DOHH2 (cell line): ENCODE results near the gene NMNAT2.

Experiments used
- H3F3A ChIP-seq: fragments of 200-600 bp; sonication (generic), shearing (Covaris generic); 2 replicates; pipeline ENCODE4 v1.6.0; 2016; ENCODE audit warnings: antibody characterized with exemption, mild to moderate bottlenecking; ENCODE audit not compliant: control insufficient read depth, insufficient read depth
- H3K27ac ChIP-seq: fragments of 200-600 bp; sonication (generic); 2 replicates; pipeline ENCODE4 v1.5.1; 2014; ENCODE audit warnings: low read depth, mild to moderate bottlenecking, low read length, moderate library complexity
- H3K27me3 ChIP-seq: fragments of 200-600 bp; sonication (generic); 2 replicates; pipeline ENCODE4 v1.6.1; 2014; ENCODE audit warnings: mild to moderate bottlenecking, low read length, mixed read lengths; ENCODE audit not compliant: control insufficient read depth
- H3K36me3 ChIP-seq: fragments of 200-600 bp; sonication (generic); 2 replicates; pipeline ENCODE4 v1.6.1; 2014; ENCODE audit warnings: mild to moderate bottlenecking, low read length, moderate library complexity, mixed read lengths; ENCODE audit not compliant: control insufficient read depth
- H3K4me1 ChIP-seq: fragments of 200-600 bp; sonication (generic); 2 replicates; pipeline ENCODE4 v1.6.1; 2014; ENCODE audit warnings: mild to moderate bottlenecking, low read length, mixed read lengths; ENCODE audit not compliant: control insufficient read depth
- H3K4me2 ChIP-seq: fragments of 200-600 bp; sonication (generic); 2 replicates; pipeline ENCODE4 v1.6.0; 2014; ENCODE audit warnings: mild to moderate bottlenecking, low read length, moderate library complexity
- H3K4me3 ChIP-seq: fragments of 200-600 bp; sonication (generic); 2 replicates; pipeline ENCODE4 v1.5.1; 2014; ENCODE audit warnings: mild to moderate bottlenecking, low read length, mixed read lengths
- H3K79me2 ChIP-seq: fragments of 200-600 bp; sonication (generic); 2 replicates; pipeline ENCODE4 v1.6.1; 2014; ENCODE audit warnings: mild to moderate bottlenecking, low read length, mixed read lengths; ENCODE audit not compliant: control insufficient read depth
- H3K9me2 ChIP-seq: fragments of 200-600 bp; sonication (generic); replicated peaks from 2 replicates; pipeline ENCODE4 v1.6.1; 2014; ENCODE audit warnings: mild to moderate bottlenecking, low read length, mixed read lengths; ENCODE audit not compliant: control insufficient read depth
- H3K9me3 ChIP-seq: fragments of 200-600 bp; sonication (generic); 2 replicates; pipeline ENCODE4 v1.6.1; 2014; ENCODE audit warnings: antibody characterized with exemption, low read length, mixed read lengths; ENCODE audit not compliant: control insufficient read depth, insufficient read depth
- H4K20me1 ChIP-seq: fragments of 200-600 bp; sonication (generic); 2 replicates; pipeline ENCODE4 v1.6.0; 2014; ENCODE audit warnings: low read depth, mild to moderate bottlenecking, antibody characterized with exemption, low read length, moderate library complexity; ENCODE audit not compliant: control insufficient read depth, insufficient read depth
- CTCF ChIP-seq: fragments of 200-600 bp; sonication (generic); IDR thresholded peaks from one replicate; pipeline ENCODE4 v1.5.1; 2014; ENCODE audit warnings: antibody characterized with exemption, mild to moderate bottlenecking, low read depth, low read length; ENCODE audit not compliant: poor library complexity, severe bottlenecking
- EZH2phosphoT487 ChIP-seq: fragments of 200-600 bp; sonication (generic); IDR thresholded peaks from 2 replicates; pipeline ENCODE4 v1.6.1; 2017; ENCODE audit warnings: borderline replicate concordance, mild to moderate bottlenecking, antibody characterized with exemption, low read length, moderate library complexity, mixed read lengths

Gene NMNAT2

GRCh38 chr1:183353597-183353996, 64.6 kb downstream of the NMNAT2 start:
- TF ChIP-seq EZH2phosphoT487 (no peak), CTCF (no peak)
- H3F3A ChIP-seq = no peaks in the 10 kb centered on the region
- H3K27me3 ChIP-seq = no peaks in the 10 kb centered on the region
- H3K9me3 ChIP-seq = no peaks in the 10 kb centered on the region
- H3K9me2 ChIP-seq = no peaks in the 10 kb centered on the region
- no peak overlapping the region for H3K4me2 ChIP-seq
- H3K27ac ChIP-seq = no peak overlapping the region
- no peaks in the 10 kb centered on the region for H3K36me3 ChIP-seq
- H4K20me1 ChIP-seq = no peaks in the 10 kb centered on the region
- no peak overlapping the region for H3K4me3 ChIP-seq
- no peaks in the 10 kb centered on the region for H3K79me2 ChIP-seq
- H3K4me1 ChIP-seq = no peaks in the 10 kb centered on the region

- TF ChIP-seq CTCF = no peak
- Histone ChIP-seq H3K27ac (no peak overlapping the region), H4K20me1 (no peaks in the 10 kb centered on the region), H3K79me2 (no peaks in the 10 kb centered on the region), H3K36me3 (no peaks in the 10 kb centered on the region), H3K9me3 (no peaks in the 10 kb centered on the region), H3K4me3 (no peak overlapping the region), H3K4me2 (no peak overlapping the region), H3K9me2 (no peaks in the 10 kb centered on the region), H3K27me3 (peaks cover 10% of the 10 kb centered on the region), H3K4me1 (no peaks in the 10 kb centered on the region), H3F3A (no peaks in the 10 kb centered on the region)
Observed at GRCh38 chr1:183349201-183349711, 68.9 kb downstream of the NMNAT2 start.

GRCh38 chr1:183346276-183346732, 71.9 kb downstream of the NMNAT2 start:
- no peak overlapping the region for H3K4me2 ChIP-seq
- H3K4me3 ChIP-seq = no peak overlapping the region
- H4K20me1 ChIP-seq = no peaks in the 10 kb centered on the region

More at GRCh38 chr1:183346276-183346732, 71.9 kb downstream of the NMNAT2 start:
- Histone ChIP-seq H3K27ac (no peak overlapping the region), H3K36me3 (no peaks in the 10 kb centered on the region), H3F3A (no peaks in the 10 kb centered on the region), H3K4me1 (no peaks in the 10 kb centered on the region), H3K9me2 (no peaks in the 10 kb centered on the region), H3K9me3 (no peaks in the 10 kb centered on the region), H3K27me3 (peaks cover 10% of the 10 kb centered on the region), H3K79me2 (no peaks in the 10 kb centered on the region)
- TF ChIP-seq CTCF (no peak), EZH2phosphoT487 (no peak)
